Measurements from ENCODE around the gene THADA. TPM values are rescaled to one million over a fixed set of nuclear protein-coding genes. Genes with fewer than 3 reads are reported as not detected.

THADA gene
- total RNA-seq, 3 donors from 2014 or later (not counting 1 experiment from before 2014, with no cell fraction given), result 34.1 to 35.7 (median 35.3) TPM

DNA sequence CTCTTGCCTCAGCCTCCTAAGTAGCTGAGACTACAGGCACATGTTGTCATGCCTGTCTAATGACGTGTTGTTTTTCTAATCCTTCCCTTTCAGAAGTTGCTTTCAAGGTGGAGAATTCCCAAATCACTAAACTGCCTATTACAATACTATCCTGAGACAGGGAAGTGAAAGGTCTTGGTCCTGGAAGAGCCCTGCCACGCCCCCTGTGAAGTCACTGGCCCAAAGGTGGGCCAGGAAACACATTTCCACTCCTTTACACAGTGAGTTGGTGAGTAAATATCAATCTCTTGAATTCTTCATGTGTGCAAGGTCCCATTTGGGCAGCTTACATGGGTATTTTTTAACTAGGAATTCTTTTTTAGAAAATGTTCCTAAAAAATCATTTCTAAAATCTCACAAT, 150.1 kb downstream of the THADA start:
- DNase-seq (no peak), ATAC-seq (no peak)
- peaks cover 0 to 2% of the 10 kb centered on the region in 2 donors for H3K9me3 Mint-ChIP-seq
- Histone ChIP-seq H3K9me3 (ENCODE audit: control insufficient read depth, insufficient read depth, low read length) (no peaks in the 10 kb centered on the region), H3K27me3 (ENCODE audit: control insufficient read depth, insufficient read depth, low read length) (no peaks in the 10 kb centered on the region), H3K4me1 (ENCODE audit: control insufficient read depth, insufficient read depth, low read length) (no peaks in the 10 kb centered on the region), H3K36me3 (ENCODE audit: control insufficient read depth, insufficient read depth, low read length) (peaks cover 3% of the 10 kb centered on the region), H3K4me3 (ENCODE audit: low read length) (no peak overlapping the region), H3K27ac (ENCODE audit: low read length) (no peak overlapping the region)
- H3K4me1 Mint-ChIP-seq, result peaks cover 0 to 6% of the 10 kb centered on the region in 2 donors
- peaks cover 27% of the 10 kb centered on the region for H3K36me3 Mint-ChIP-seq
- no peaks in the 10 kb centered on the region for H3K27me3 Mint-ChIP-seq (ENCODE audit: low read depth in 2 of 2)
- intact Hi-C loops (cut with micrococcal nuclease), result no loop called here
- H3K27ac Mint-ChIP-seq, result no peak overlapping the region
- WGBS (ENCODE audit: insufficient coverage), result 100% methylated on average over 1 of the region's 2 CpGs
- TF ChIP-seq, protein P1, sequence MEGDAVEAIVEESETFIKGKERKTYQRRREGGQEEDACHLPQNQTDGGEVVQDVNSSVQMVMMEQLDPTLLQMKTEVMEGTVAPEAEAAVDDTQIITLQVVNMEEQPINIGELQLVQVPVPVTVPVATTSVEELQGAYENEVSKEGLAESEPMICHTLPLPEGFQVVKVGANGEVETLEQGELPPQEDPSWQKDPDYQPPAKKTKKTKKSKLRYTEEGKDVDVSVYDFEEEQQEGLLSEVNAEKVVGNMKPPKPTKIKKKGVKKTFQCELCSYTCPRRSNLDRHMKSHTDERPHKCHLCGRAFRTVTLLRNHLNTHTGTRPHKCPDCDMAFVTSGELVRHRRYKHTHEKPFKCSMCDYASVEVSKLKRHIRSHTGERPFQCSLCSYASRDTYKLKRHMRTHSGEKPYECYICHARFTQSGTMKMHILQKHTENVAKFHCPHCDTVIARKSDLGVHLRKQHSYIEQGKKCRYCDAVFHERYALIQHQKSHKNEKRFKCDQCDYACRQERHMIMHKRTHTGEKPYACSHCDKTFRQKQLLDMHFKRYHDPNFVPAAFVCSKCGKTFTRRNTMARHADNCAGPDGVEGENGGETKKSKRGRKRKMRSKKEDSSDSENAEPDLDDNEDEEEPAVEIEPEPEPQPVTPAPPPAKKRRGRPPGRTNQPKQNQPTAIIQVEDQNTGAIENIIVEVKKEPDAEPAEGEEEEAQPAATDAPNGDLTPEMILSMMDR (IDR thresholded peaks at IDR 0.05), result no peak
- H3K4me3 Mint-ChIP-seq, result no peak overlapping the region

DNA sequence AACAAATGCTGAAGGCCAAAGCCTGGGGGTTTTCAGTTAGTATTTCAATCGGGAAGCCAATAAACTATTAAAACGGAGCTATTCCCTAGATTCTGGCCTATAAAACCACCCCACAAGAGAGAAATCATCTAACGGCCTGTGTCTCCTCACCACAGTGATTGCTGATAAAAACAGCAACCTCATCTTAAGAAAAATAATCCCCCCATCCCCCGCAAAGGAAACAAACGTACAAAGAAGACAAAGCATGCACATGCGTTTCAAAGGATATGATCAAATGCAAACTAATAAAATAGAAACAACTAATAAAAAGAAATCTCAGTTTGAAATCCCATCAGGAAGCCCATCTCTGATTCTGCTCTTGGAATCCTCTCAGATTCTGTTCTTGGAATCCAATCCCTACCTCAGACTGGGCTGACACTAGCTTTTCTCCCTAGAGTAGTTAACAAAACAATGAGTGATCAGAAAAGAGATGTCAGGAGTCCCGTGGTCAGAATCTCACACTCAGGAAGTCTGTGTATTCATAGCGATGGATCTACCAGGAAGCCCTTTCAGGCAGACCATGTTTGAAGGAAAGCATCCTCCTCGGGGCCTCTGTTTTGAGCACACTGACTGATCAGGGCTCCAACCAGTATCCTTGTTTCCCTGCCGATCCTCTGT, 150.7 kb downstream of the THADA start:
- TF ChIP-seq, protein P1 (IDR thresholded peaks at IDR 0.05), result no peak
- Histone ChIP-seq H3K27ac (ENCODE audit: low read length) (no peak overlapping the region), H3K9me3 (ENCODE audit: control insufficient read depth, insufficient read depth, low read length) (no peaks in the 10 kb centered on the region), H3K27me3 (ENCODE audit: control insufficient read depth, insufficient read depth, low read length) (no peaks in the 10 kb centered on the region), H3K4me3 (ENCODE audit: low read length) (no peak overlapping the region), H3K36me3 (ENCODE audit: control insufficient read depth, insufficient read depth, low read length) (peaks cover 3% of the 10 kb centered on the region), H3K4me1 (ENCODE audit: control insufficient read depth, insufficient read depth, low read length) (no peaks in the 10 kb centered on the region)
- Mint-ChIP-seq H3K27ac (no peak overlapping the region), H3K4me1 (peaks cover 0 to 6% of the 10 kb centered on the region in 2 donors), H3K27me3 (ENCODE audit: low read depth in 2 of 2) (no peaks in the 10 kb centered on the region), H3K4me3 (no peak overlapping the region), H3K36me3 (peaks cover 21% of the 10 kb centered on the region), H3K9me3 (no peaks in the 10 kb centered on the region)
- intact Hi-C loops (cut with micrococcal nuclease), result no loop called here
- WGBS (ENCODE audit: insufficient coverage), result 76% methylated on average over 10 of the region's 10 CpGs
- DNase-seq, result no peak
- no peak for ATAC-seq

DNA sequence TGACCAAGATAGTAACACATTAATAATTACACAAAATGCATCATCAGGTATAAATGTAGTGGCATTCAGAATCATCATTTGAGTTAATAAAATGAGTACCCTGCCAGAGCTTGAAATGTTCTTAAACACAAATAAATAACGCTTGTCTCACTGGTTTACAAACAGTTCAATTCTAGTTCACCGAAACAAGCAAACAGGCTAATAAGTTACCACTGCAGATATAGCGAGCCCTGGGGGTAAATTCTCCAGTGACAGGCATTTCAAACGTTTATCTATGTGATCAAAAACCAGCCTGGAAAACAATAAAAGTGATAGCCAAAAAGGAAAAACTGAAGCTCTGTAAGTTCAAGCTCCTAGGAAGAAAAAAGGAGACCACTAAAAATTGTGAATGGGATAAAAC, 152.6 kb downstream of the THADA start:
- Histone ChIP-seq H3K4me1 (ENCODE audit: control insufficient read depth, insufficient read depth, low read length) (no peaks in the 10 kb centered on the region), H3K36me3 (ENCODE audit: control insufficient read depth, insufficient read depth, low read length) (peaks cover 3% of the 10 kb centered on the region), H3K27ac (ENCODE audit: low read length) (no peak overlapping the region), H3K4me3 (ENCODE audit: low read length) (no peak overlapping the region), H3K9me3 (ENCODE audit: control insufficient read depth, insufficient read depth, low read length) (no peaks in the 10 kb centered on the region), H3K27me3 (ENCODE audit: control insufficient read depth, insufficient read depth, low read length) (no peaks in the 10 kb centered on the region)
- WGBS (ENCODE audit: insufficient coverage), result 96% methylated on average over 4 of the region's 4 CpGs
- H3K27me3 Mint-ChIP-seq (ENCODE audit: low read depth in 2 of 2), result no peaks in the 10 kb centered on the region
- TF ChIP-seq, protein P1 (IDR thresholded peaks at IDR 0.05), result no peak
- peaks cover 6 to 10% of the 10 kb centered on the region in 2 donors for H3K4me1 Mint-ChIP-seq
- H3K4me3 Mint-ChIP-seq, result no peak overlapping the region
- intact Hi-C loops (cut with micrococcal nuclease), result no loop called here
- peaks cover 9% of the 10 kb centered on the region for H3K36me3 Mint-ChIP-seq
- H3K27ac Mint-ChIP-seq, result no peak overlapping the region
- ATAC-seq (no peak), DNase-seq (no peak)
- no peaks in the 10 kb centered on the region for H3K9me3 Mint-ChIP-seq

DNA sequence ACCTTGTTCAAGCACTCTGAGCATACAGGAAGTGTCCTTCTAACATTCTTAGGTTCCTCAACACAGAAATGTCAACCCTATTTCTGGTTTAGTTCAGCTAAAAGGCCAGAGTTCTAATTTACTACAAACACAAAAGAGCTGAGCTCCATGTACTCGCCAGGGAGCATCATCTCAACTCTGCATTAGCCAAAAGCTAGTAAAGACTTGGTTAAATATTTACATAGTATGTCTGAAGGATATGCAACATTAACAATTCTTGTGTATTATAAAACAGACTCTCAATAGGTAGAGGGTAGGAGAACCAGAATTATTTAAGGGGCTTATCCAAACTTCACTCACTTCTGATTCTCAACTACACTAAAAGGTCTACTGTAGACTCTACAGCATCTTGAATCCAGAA, 154.6 kb downstream of the THADA start:
- Histone ChIP-seq H3K4me3 (ENCODE audit: low read length) (no peak overlapping the region), H3K36me3 (ENCODE audit: control insufficient read depth, insufficient read depth, low read length) (no peaks in the 10 kb centered on the region), H3K4me1 (ENCODE audit: control insufficient read depth, insufficient read depth, low read length) (no peaks in the 10 kb centered on the region), H3K27me3 (ENCODE audit: control insufficient read depth, insufficient read depth, low read length) (no peaks in the 10 kb centered on the region), H3K9me3 (ENCODE audit: control insufficient read depth, insufficient read depth, low read length) (no peaks in the 10 kb centered on the region), H3K27ac (ENCODE audit: low read length) (no peak overlapping the region)
- no peaks in the 10 kb centered on the region for H3K9me3 Mint-ChIP-seq
- no peak overlapping the region for H3K4me3 Mint-ChIP-seq
- no CpG with 5 or more reads among the region's 1 CpG for WGBS (ENCODE audit: insufficient coverage)
- intact Hi-C loops (cut with micrococcal nuclease), result no loop called here
- peaks cover 6 to 10% of the 10 kb centered on the region in 2 donors for H3K4me1 Mint-ChIP-seq
- ATAC-seq, result no peak
- no peak for DNase-seq
- peaks cover 9% of the 10 kb centered on the region for H3K36me3 Mint-ChIP-seq
- H3K27me3 Mint-ChIP-seq (ENCODE audit: low read depth in 2 of 2), result no peaks in the 10 kb centered on the region
- H3K27ac Mint-ChIP-seq, result no peak overlapping the region
- TF ChIP-seq, protein P1 (IDR thresholded peaks at IDR 0.05), result no peak

All from natural killer cell (primary cell).